Stimulated activated CD8-positive, alpha-beta memory T cell treated with anti-CD3 and anti-CD28 coated beads, Interleukin-15, amount 100 ng/mL, for 1 hour (primary cell): ENCODE results near the gene ATP13A2.
"Not testable (repeated sequence)": the region's sequence is repeated elsewhere in the genome, so short reads cannot be mapped to it uniquely, and the experiment has no call there.

Experiments
- DNase-seq: peaks from one replicate; pipeline ENCODE4 v3.0.0-alpha.2; 2020; ENCODE audit warnings: low read depth

ATP13A2 gene

DNA sequence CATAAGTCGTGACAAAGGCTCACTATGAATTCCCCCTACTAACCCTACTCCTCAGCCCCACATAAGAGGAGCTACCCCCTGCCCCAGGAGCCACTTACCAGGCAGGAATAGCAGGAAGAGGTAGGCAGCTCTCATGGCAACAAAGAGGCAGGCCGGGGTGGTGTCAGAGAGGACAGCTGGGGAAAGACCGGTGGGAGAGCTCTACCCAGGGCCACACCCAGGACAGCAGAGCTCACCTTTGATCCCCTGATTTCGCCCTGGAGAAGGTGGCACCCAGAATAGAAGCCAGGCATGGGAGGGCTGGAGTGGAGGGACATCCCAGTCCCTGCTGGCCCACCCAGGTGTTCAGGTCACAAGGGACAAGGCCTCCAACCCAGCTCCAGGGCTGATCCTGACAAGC is 33.6 kb downstream of the ATP13A2 start:
- DNase-seq, result no peak

DNA sequence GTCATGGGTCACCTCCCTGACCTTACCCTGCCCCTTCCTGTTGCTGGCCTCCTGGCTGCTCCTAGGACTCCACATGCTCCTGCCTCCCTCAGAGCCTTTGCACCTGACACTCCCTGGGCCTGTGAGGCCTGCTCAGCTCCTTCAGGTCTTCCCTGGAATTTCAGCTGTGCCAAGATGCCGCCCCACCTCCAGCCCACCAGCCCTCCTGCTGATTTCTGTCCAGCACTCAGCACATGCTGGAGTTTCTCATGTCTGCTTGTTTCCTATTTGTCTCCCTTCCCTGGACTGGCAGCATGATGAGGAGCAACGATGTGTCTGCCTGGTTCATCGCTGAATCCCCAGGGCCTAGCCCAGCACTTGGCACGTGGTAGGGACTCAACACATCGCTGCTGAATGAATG is 34.4 kb downstream of the ATP13A2 start:
- DNase-seq, result no peak

GRCh38 chr1:16976966-16977365 is 34.8 kb downstream of the ATP13A2 start:
- no peak for DNase-seq

DNA sequence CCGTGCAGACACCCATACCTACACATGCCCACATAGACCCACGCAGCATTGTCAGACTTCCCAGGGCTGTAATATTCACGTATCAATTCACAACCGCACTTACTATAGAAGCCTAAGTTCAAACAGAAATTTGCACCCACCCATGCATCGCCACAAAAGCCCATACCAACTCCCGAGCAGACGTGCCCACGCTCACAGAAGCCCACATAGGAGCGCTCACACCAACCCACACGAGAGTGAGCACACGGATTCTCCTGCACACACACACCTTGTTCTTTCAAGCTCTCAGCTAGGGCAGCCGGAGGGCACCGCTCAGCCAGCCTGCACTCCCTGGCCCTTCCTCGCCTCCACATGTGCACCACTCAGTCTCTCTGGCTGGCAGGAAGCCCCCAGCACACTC is 35.9 kb downstream of the ATP13A2 start:
- no peak for DNase-seq

- DNase-seq, result no peak
Observed at GRCh38 chr1:16975211-16975610, 36.5 kb downstream of the ATP13A2 start.

DNA sequence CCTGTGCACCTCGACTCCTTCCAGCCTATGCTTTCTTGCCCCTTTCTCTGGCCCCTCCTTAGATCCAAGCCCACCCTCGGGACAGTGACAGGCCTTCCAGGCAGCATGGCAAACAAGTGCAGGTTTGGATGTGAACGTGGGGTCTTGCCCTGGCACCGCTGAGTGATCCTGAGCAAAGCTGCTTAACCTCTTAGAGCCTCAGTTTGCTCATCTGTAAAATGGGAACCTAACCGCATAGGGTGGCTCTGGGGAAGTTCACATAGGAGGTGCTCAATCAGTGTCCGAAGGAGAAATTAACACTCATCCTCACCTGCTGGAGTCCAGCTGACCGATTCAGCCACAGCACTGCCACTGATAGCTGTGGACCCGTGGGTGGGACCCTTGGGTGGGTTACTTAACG is 38.5 kb downstream of the ATP13A2 start:
- DNase-seq, result no peak

DNA sequence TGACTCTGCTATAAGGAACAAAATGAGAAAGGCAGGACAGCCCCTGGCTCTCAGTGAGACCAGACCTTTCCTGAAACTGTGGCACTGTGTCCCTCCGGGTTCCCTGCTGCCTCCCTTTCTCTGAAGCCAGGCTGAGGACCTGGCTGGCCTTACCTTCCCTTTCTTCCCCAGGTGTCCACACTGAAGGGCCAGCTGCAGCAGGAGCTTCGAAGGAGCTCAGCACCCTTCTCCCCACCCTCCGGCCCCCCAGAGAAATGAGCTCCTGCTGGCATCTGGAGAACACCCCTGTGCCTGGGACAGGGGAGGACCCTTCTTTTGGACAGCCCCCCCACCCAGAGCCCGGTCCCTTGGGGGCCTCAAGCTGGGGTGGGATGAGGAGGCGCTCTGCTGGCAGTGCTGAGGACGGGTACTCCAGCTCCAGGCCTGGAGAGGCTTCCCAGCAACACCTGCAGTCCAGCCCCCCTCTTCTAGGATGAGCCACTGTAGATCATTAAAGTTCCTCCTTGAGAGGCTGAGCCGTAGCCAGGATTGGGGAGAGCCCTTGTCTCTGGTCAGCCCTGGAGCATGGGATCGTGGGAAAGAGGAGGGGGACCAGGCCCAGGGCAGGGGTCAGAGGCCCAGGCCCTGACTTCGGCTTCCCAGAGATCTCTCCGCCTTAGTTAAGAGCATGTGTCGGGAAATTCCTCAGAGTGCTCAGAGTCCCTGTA is 39.4 kb downstream of the ATP13A2 start:
- no peak for DNase-seq

- no peak for DNase-seq
Observed at GRCh38 chr1:16971341-16972188, 40.2 kb downstream of the ATP13A2 start.

DNA sequence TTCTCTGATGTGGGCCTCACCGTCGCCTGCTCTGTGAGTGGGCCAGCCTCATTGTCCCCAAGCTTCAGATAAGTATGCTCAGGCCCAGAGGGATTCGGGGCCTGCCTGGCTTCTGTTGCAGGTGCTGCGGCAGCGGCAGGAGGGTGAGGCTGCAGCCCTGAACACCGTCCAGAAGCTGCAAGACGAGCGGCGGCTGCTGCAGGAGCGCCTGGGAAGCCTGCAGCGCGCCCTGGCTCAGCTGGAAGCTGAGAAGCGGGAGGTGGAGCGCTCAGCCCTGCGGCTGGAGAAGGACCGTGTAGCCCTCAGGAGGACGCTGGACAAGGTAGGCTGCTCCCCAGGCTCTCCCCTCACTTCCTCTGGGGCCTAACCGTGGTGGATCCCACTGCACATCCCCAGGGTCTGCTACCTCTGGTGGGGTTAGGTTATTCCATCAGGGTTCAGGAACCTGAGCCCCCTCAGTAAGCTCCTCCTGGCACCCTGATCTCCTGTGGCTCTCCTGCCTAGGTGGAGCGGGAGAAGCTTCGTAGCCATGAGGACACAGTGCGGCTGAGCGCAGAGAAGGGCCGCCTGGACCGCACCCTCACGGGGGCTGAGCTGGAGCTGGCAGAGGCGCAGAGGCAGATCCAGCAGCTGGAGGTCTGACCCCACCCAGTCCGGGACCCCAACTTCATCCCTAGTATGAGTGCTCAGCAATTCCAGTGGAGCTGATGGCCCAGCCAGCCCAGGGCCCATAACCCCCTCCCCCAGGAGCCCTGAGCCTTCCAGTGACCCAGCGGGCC is 41.4 kb downstream of the ATP13A2 start:
- DNase-seq, result no peak

DNA sequence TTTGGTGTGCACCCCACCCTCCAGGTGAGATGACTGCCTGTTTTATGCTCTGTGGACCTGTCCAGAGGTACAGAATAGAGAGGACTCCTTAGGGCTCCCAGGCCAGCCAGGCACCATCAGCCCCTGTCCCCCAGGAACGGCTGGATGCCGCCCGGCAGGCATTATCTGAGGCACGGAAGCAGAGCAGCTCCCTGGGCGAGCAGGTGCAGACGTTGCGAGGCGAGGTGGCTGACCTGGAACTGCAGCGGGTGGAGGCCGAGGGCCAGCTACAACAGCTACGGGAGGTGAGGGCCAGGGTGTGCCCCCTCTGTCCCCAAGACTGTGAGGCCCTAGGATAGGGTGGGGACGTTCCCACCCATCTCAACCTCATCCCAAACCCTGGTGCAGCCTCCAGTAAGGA is 42.1 kb downstream of the ATP13A2 start:
- DNase-seq, result no peak

DNA sequence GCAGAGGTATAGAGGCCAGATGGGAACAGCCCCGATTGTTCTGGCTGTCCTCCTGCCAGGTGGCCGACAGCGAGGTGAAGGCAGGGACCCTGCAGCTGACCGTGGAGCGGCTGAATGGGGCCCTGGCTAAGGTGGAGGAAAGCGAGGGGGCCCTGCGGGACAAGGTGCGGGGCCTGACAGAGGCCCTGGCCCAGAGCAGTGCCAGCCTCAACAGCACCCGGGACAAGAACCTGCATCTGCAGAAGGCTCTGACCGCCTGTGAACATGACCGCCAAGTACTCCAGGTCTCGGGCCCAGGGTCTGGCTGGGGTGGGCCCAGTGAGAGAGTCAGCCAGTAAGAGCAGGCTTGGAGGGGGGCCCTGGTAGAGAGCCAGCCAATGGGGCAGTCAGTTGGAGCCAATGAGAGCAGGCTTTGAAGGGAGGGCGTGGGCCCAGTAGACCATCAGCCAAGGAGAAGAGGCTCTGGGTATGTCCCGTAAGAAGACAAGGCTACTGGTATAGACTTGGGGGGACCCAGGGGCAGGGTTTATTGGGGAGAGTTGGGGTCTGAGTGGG is 42.6 kb downstream of the ATP13A2 start:
- DNase-seq, result no peak

DNA sequence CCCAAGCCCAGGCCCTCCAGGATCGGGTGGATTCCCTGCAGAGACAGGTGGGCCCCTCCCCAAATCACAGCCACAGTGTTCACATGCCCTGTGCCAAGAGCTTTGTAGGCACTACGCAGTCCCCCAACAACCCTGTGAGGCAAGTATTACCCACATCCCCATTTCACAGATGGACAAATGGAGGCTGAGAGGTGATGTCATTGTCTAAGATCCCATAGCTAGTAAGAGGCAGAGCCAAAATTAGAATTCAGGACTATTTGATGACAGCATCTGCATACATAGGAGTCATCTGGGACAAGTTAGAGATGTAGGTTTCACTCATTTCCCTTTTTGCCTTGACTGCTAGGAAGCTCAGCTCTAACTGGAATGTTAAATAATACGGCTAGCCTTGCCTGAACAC is 43.4 kb downstream of the ATP13A2 start:
- no peak for DNase-seq

DNA sequence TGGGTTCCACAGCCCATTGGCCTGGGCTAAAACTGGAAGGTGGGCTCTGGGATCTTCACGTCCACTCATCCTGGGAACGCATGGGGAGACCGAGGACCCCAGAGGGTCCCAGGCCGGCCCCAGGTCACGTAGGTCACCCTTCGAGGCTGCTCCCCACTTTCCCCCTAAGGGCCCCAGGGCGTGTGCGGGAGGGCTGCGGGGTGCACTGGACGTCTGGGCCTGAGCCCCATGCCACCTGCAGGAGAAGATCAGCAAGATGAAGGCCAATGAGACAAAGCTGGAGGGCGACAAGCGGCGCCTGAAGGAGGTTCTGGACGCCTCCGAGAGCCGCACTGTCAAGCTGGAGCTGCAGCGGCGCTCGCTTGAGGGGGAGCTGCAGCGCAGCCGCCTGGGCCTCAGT is 43.8 kb downstream of the ATP13A2 start:
- no peak for DNase-seq

- DNase-seq, result no peak
Observed at GRCh38 chr1:16967095-16967575, 44.6 kb downstream of the ATP13A2 start.

- no peak for DNase-seq
Observed at GRCh38 chr1:16966282-16966681, 45.4 kb downstream of the ATP13A2 start.

DNA sequence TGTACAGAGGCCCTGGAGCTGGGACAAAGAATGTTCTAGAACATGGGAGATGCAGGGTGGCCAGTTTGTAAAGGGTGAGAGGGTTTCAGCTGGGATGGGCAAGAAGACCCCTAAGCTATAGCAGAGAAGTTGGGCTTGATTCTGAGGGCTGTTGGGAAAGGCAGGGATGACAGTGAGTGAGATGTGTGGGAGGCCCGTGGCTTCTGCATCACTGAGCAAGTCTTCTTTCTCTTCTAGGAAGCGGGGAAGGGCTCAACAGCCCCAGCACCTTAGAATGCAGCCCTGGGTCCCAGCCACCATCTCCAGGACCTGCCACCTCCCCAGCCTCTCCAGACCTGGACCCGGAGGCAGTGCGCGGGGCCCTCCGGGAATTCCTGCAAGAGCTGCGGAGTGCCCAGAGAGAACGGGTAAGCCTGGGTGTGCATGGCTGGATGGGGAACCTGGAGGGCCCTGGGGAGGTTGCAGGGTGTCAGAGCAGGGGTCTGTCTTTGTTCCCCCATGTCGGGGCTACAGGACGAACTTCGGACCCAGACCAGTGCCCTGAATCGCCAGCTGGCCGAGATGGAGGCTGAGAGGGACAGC is 46.2 kb downstream of the ATP13A2 start:
- no peak for DNase-seq

GRCh38 chr1:16964169-16964568 is 47.6 kb downstream of the ATP13A2 start:
- not testable (repeated sequence) for DNase-seq

DNA sequence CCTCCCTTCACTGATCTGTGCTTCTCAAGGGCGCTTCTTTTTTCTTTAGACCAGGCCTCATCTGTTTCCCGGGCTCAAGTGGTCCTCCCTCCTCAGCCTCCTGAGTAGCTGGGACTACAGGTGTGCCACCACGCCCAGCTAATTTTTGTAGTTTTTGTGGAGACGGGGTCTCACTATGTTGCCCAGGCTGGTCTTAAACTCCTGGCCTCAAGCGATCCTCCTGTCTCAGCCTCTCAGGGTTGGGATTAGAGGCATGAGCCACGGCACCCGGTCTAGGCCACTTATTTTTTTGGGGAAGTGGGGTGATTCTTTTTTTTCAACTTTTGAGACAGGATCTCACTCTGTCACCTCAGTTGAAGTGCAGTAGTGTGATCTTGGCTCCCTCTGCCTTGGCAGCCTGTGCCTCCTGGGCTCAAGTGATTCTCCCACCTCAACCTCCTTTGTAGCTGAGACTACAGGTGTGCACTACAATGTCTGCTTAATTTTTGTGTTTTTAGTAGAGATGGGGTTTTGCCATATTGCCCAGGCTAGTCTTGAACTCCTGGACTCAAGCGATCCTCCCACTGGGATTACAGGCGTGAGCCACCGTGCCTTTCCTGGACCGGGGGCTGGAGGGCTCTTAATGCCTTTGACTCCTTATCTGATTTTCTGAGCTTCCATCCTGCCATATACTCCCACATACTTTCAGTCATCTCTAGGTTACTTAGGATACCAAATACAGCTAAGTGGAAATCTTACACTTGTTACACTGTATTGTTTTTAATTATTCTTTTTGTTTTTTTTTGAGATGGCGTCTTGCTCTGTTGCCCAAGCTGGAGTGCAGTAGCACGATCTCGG is 50.2 kb downstream of the ATP13A2 start:
- no peak for DNase-seq

GRCh38 chr1:16960560-16961296 is 51.0 kb downstream of the ATP13A2 start:
- peak; percentile 52 for DNase-seq

DNA sequence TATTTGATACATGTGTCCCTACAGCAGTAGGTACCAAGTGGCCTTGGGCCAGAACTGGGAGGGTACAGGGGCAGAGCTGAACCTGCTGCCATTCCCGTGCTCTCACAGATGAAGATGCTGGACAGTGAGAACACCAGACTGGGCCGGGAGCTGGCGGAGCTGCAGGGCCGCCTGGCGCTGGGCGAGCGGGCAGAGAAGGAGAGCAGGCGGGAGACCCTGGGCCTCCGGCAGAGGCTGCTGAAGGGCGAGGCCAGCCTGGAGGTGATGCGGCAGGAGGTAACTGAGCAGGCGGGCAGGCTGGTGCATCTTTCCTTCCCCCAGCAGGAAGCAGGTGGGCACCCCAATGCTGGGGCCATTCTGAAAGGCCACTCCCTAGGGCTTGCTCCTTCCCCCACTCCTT is 53.3 kb downstream of the ATP13A2 start:
- DNase-seq, result no peak
